ENCODE measurements around the gene SPRYD3. TPM values are rescaled to one million over a fixed set of nuclear protein-coding genes. Genes with fewer than 3 reads are reported as not detected.

The SPRYD3 gene
- total RNA-seq, 1 experiment from 2014 or later, result 12.9 TPM

DNA sequence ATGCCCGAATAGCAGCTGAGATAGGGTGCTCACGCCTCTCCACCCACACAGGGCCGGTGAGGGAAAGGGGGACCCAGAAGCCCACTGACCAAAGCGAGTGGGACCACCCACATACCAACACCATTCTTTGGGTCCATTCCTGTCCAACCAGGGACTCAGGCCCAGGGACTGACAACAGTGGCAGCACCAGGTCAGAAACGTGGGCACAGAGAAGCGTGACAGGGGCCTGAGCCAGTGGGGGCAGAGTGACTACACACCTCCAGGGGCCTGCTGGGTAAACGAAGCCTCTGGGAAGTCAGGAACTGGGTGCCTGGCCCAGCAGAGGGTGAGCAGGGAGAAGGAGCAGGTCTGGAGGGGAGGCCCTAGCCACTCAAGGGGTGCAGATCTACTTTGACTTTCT is 13.7 kb downstream of the SPRYD3 start:
- H3K27me3 Mint-ChIP-seq (ENCODE audit: unreplicated experiment), result no peaks in the 10 kb centered on the region
- H3K4me1 Mint-ChIP-seq (ENCODE audit: low read depth, unreplicated experiment), result peaks cover 24% of the 10 kb centered on the region
- no peak for TF ChIP-seq CTCF (IDR thresholded peaks at IDR 0.05; ENCODE audit: unreplicated experiment)
- no peak for DNase-seq
- CTCF ChIA-PET, result interaction anchor here (0.6 to 2.1 kb wide), 10 partner anchors 11 to 230 kb away, joined by 3 to 39 read pairs (median 8); partner anchors contain the start of genes CSAD, IGFBP6, PFDN5 and SOAT2
- no peak overlapping the region for H3K4me3 Mint-ChIP-seq (ENCODE audit: low read depth, unreplicated experiment)
- no peaks in the 10 kb centered on the region for H3K9me3 Mint-ChIP-seq (ENCODE audit: low read depth, unreplicated experiment)
- H3K36me3 Mint-ChIP-seq (ENCODE audit: insufficient read depth, unreplicated experiment), result peaks cover 23% of the 10 kb centered on the region
- intact Hi-C loops (cut with micrococcal nuclease; ENCODE audit: unreplicated experiment), result loop anchor here (5.0 kb wide), 1 partner anchor 127 kb away; no protein-coding TSS in a partner anchor
- BruUV-seq (replicated peaks), result no TSS peak
- H3K27ac Mint-ChIP-seq (ENCODE audit: unreplicated experiment), result no peak overlapping the region

DNA sequence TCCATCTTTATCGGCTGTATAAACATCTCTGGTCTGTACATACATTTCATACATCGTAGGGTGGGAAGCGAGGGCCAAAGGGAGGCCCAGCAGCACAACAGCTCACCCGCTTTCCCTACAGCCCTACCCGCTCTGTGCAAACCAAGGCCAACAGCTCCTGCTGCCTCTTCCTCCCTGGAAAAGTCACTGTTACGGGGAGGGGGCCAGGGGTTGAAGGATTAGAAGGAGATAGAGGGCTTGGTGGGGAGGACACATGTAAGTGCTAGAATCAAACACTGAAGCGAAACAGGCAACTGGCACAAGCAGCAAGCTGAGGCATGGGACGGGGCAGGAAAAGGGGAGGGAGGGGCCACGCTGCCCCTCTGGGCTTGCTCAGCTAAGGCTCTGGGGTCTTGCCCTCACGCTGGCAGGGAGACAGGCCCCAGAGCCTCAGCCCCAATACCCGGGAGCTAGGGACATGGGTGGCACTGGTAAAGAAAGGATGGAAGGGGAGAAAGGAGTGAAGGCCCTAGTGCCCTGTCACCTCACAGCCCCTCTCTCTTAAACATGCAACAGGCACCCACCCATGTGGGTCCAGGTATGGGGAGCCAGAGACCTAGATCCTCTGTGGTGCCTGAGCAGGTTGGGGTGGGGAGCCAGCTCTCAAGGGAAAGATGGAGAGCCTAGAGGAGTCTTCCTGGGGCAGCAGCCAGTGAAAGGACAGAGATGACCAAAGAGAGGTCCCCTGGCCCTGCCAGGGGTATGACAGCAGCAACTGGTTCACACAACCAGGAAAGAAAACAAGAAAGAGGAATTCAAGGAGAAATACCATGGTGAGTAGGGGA is 14.4 kb downstream of the SPRYD3 start:
- TF ChIP-seq CTCF (IDR thresholded peaks at IDR 0.05; ENCODE audit: unreplicated experiment), result no peak
- Mint-ChIP-seq H3K4me3 (ENCODE audit: low read depth, unreplicated experiment) (no peak overlapping the region), H3K27ac (ENCODE audit: unreplicated experiment) (no peak overlapping the region), H3K4me1 (ENCODE audit: low read depth, unreplicated experiment) (peaks cover 24% of the 10 kb centered on the region), H3K27me3 (ENCODE audit: unreplicated experiment) (no peaks in the 10 kb centered on the region), H3K36me3 (ENCODE audit: insufficient read depth, unreplicated experiment) (peaks cover 23% of the 10 kb centered on the region), H3K9me3 (ENCODE audit: low read depth, unreplicated experiment) (no peaks in the 10 kb centered on the region)
- CTCF ChIA-PET, result interaction anchor here (1.3 to 2.1 kb wide), 5 partner anchors 10 to 133 kb away, joined by 3 to 39 read pairs (median 9); partner anchors contain the start of genes IGFBP6, SOAT2 and SPRYD3
- no TSS peak for BruUV-seq (replicated peaks)
- DNase-seq, result no peak
- intact Hi-C loops (cut with micrococcal nuclease; ENCODE audit: unreplicated experiment), result loop anchor here (5.0 kb wide), 1 partner anchor 127 kb away; no protein-coding TSS in a partner anchor

- no peaks in the 10 kb centered on the region for H3K9me3 Mint-ChIP-seq (ENCODE audit: low read depth, unreplicated experiment)
- TF ChIP-seq CTCF (IDR thresholded peaks at IDR 0.05; ENCODE audit: unreplicated experiment), result no peak
- no peak overlapping the region for H3K4me3 Mint-ChIP-seq (ENCODE audit: low read depth, unreplicated experiment)
- H3K36me3 Mint-ChIP-seq (ENCODE audit: insufficient read depth, unreplicated experiment), result peaks cover 23% of the 10 kb centered on the region
- peaks cover 24% of the 10 kb centered on the region for H3K4me1 Mint-ChIP-seq (ENCODE audit: low read depth, unreplicated experiment)
- CTCF ChIA-PET, result interaction anchor here (1.6 kb wide), 1 partner anchor 9 kb away, joined by 3 read pairs; no protein-coding TSS in a partner anchor
- BruUV-seq (replicated peaks), result no TSS peak
- no peak for DNase-seq
- intact Hi-C loops (cut with micrococcal nuclease; ENCODE audit: unreplicated experiment), result no loop called here
- no peak overlapping the region for H3K27ac Mint-ChIP-seq (ENCODE audit: unreplicated experiment)
- H3K27me3 Mint-ChIP-seq (ENCODE audit: unreplicated experiment), result no peaks in the 10 kb centered on the region
These were observed 15.2 kb downstream of the SPRYD3 start for GRCh38 chr12:53063708-53064612.

GRCh38 chr12:53062977-53063707 is 16.0 kb downstream of the SPRYD3 start:
- no peak overlapping the region for H3K27ac Mint-ChIP-seq (ENCODE audit: unreplicated experiment)
- CTCF ChIA-PET, result interaction anchor here (1.6 kb wide), 1 partner anchor 8 kb away, joined by 3 read pairs; no protein-coding TSS in a partner anchor
- no peak overlapping the region for H3K4me3 Mint-ChIP-seq (ENCODE audit: low read depth, unreplicated experiment)
- DNase-seq, result no peak
- TF ChIP-seq CTCF (IDR thresholded peaks at IDR 0.05; ENCODE audit: unreplicated experiment), result no peak
- intact Hi-C loops (cut with micrococcal nuclease; ENCODE audit: unreplicated experiment), result no loop called here
- H3K27me3 Mint-ChIP-seq (ENCODE audit: unreplicated experiment), result peaks cover 4% of the 10 kb centered on the region
- H3K36me3 Mint-ChIP-seq (ENCODE audit: insufficient read depth, unreplicated experiment), result peaks cover 23% of the 10 kb centered on the region
- H3K4me1 Mint-ChIP-seq (ENCODE audit: low read depth, unreplicated experiment), result peaks cover 24% of the 10 kb centered on the region
- H3K9me3 Mint-ChIP-seq (ENCODE audit: low read depth, unreplicated experiment), result no peaks in the 10 kb centered on the region
- no TSS peak for BruUV-seq (replicated peaks)

Measured in Calu3 (cell line).